ENCODE measurements around the gene KRT78.

The KRT78 gene

GRCh38 chr12:52848661-52849255 is at the start of gene KRT78:
KRT78 (minus strand) TSS chr12:52848994; CDS start chr12:52848930, 64 bp downstream.
- CTCF ChIA-PET, result interaction anchor here (0.6 kb wide), 1 partner anchor 129 kb away, joined by 8 read pairs; no protein-coding TSS in a partner anchor
- POLR2A ChIA-PET, result no interaction called here
- TF ChIP-seq PKNOX1 (IDR thresholded peaks at IDR 0.05), result no peak
- TF ChIP-seq FOXA1 (IDR thresholded peaks at IDR 0.05), result no peak
- no peak for TF ChIP-seq ARNT (IDR thresholded peaks at IDR 0.05)
- TF ChIP-seq CTBP1 (IDR thresholded peaks at IDR 0.05; ENCODE audit: borderline replicate concordance), result no peak
- TF ChIP-seq BHLHE40 (IDR thresholded peaks at IDR 0.05; ENCODE audit: borderline replicate concordance), result no peak
- no peak for TF ChIP-seq SUZ12 (IDR thresholded peaks at IDR 0.05)
- no peak for TF ChIP-seq FOXK2 (IDR thresholded peaks at IDR 0.05)
- no peak for TF ChIP-seq SP1 (IDR thresholded peaks at IDR 0.05)
- no peak for TF ChIP-seq L3MBTL2 (conservative IDR thresholded peaks at IDR 0.05)
- TF ChIP-seq ZNF384 (IDR thresholded peaks at IDR 0.05), result no peak
- no peak for TF ChIP-seq LEF1 (IDR thresholded peaks at IDR 0.05; ENCODE audit: borderline replicate concordance)
- TF ChIP-seq NFRKB (IDR thresholded peaks at IDR 0.05), result no peak
- TF ChIP-seq HDGF (IDR thresholded peaks at IDR 0.05; ENCODE audit: borderline replicate concordance), result no peak
- TF ChIP-seq FOXM1 (IDR thresholded peaks at IDR 0.05; ENCODE audit: borderline replicate concordance), result no peak
- no peak for TF ChIP-seq TARDBP (IDR thresholded peaks at IDR 0.05)
- TF ChIP-seq ELF4 (IDR thresholded peaks at IDR 0.05), result no peak
- DNase-seq (ENCODE audit: extremely low spot score), result no peak

GRCh38 chr12:52896190-52897100 is 47.7 kb upstream of the KRT78 start:
- CTCF ChIA-PET, result interaction anchor here (0.8 to 2.7 kb wide), 3 partner anchors 11 to 84 kb away, joined by 3 to 15 read pairs (median 13); no protein-coding TSS in a partner anchor
- POLR2A ChIA-PET, result interaction anchor here (1.0 to 1.7 kb wide), 2 partner anchors 8 to 110 kb away, joined by 3 to 5 read pairs; partner anchors contain the start of genes EIF4B and KRT8
- TF ChIP-seq BHLHE40 (IDR thresholded peaks at IDR 0.05; ENCODE audit: borderline replicate concordance) (no peak), CTBP1 (IDR thresholded peaks at IDR 0.05; ENCODE audit: borderline replicate concordance) (no peak), ARNT (IDR thresholded peaks at IDR 0.05) (no peak), FOXK2 (IDR thresholded peaks at IDR 0.05) (no peak), TARDBP (IDR thresholded peaks at IDR 0.05) (no peak), SP1 (IDR thresholded peaks at IDR 0.05) (no peak), PKNOX1 (IDR thresholded peaks at IDR 0.05) (no peak), ELF4 (IDR thresholded peaks at IDR 0.05) (no peak)
- DNase-seq (ENCODE audit: extremely low spot score), result no peak

- CTCF ChIA-PET, result interaction anchor here (2.7 kb wide), 1 partner anchor 11 kb away, joined by 15 read pairs; no protein-coding TSS in a partner anchor
- POLR2A ChIA-PET, result interaction anchor here (1.0 to 1.7 kb wide), 2 partner anchors 9 to 110 kb away, joined by 3 to 5 read pairs; partner anchors contain the start of genes EIF4B and KRT8
- DNase-seq (ENCODE audit: extremely low spot score), result no peak
- TF ChIP-seq HDGF (IDR thresholded peaks at IDR 0.05; ENCODE audit: borderline replicate concordance) (no peak), ZNF384 (IDR thresholded peaks at IDR 0.05) (no peak), PKNOX1 (IDR thresholded peaks at IDR 0.05) (no peak), FOXA1 (IDR thresholded peaks at IDR 0.05) (no peak), FOXK2 (IDR thresholded peaks at IDR 0.05) (no peak), SUZ12 (IDR thresholded peaks at IDR 0.05) (no peak), ARNT (IDR thresholded peaks at IDR 0.05) (no peak), SP1 (IDR thresholded peaks at IDR 0.05) (no peak), LEF1 (IDR thresholded peaks at IDR 0.05; ENCODE audit: borderline replicate concordance) (no peak)
Measured at GRCh38 chr12:52895726-52896189, 47.0 kb upstream of the KRT78 start.

GRCh38 chr12:52892974-52893373 is 44.2 kb upstream of the KRT78 start:
- POLR2A ChIA-PET, result no interaction called here
- CTCF ChIA-PET, result interaction anchor here (3.1 kb wide), 1 partner anchor 8 kb away, joined by 10 read pairs; no protein-coding TSS in a partner anchor
- DNase-seq (ENCODE audit: extremely low spot score), result no peak
- no peak for TF ChIP-seq ZNF384 (IDR thresholded peaks at IDR 0.05)
- no peak for TF ChIP-seq FOXK2 (IDR thresholded peaks at IDR 0.05)
- TF ChIP-seq CTBP1 (IDR thresholded peaks at IDR 0.05; ENCODE audit: borderline replicate concordance), result no peak
- TF ChIP-seq SUZ12 (IDR thresholded peaks at IDR 0.05), result no peak
- TF ChIP-seq TARDBP (IDR thresholded peaks at IDR 0.05), result no peak
- TF ChIP-seq LEF1 (IDR thresholded peaks at IDR 0.05; ENCODE audit: borderline replicate concordance), result no peak
- no peak for TF ChIP-seq L3MBTL2 (conservative IDR thresholded peaks at IDR 0.05)

GRCh38 chr12:52892207-52892852 is 43.5 kb upstream of the KRT78 start:
- no peak for DNase-seq (ENCODE audit: extremely low spot score)
- TF ChIP-seq FOXA1 (IDR thresholded peaks at IDR 0.05) (no peak), L3MBTL2 (conservative IDR thresholded peaks at IDR 0.05) (no peak), ZNF384 (IDR thresholded peaks at IDR 0.05) (no peak)
- ChIA-PET CTCF (interaction anchor here (3.1 kb wide), 1 partner anchor 7 kb away, joined by 10 read pairs; no protein-coding TSS in a partner anchor), POLR2A (no interaction called here)
